Daoy (cell line): ENCODE data around the gene TMEFF1. TPM values are rescaled to one million over a fixed set of nuclear protein-coding genes. Genes with fewer than 3 reads are reported as not detected.
"Not testable (repeated sequence)": the region's sequence is repeated elsewhere in the genome, so short reads cannot be mapped to it uniquely, and the experiment has no call there.

Experiments used
- DNase-seq: peaks from one replicate; pipeline ENCODE4 v3.0.0-alpha.2; 2015; ENCODE audit warnings: low read depth
- total RNA-seq: library from RNA; depleted of rRNA; stranded (reverse); fragments of >200 nt; shearing (Covaris generic); gene quantifications from 2 replicates; pipeline ENCODE4 v1.2.3, GENCODE V29; 2014; rRNA removed

The TMEFF1 gene, protein sequence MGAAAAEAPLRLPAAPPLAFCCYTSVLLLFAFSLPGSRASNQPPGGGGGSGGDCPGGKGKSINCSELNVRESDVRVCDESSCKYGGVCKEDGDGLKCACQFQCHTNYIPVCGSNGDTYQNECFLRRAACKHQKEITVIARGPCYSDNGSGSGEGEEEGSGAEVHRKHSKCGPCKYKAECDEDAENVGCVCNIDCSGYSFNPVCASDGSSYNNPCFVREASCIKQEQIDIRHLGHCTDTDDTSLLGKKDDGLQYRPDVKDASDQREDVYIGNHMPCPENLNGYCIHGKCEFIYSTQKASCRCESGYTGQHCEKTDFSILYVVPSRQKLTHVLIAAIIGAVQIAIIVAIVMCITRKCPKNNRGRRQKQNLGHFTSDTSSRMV
- total RNA-seq = 0.83 and 2.1 TPM in 2 replicates

DNA sequence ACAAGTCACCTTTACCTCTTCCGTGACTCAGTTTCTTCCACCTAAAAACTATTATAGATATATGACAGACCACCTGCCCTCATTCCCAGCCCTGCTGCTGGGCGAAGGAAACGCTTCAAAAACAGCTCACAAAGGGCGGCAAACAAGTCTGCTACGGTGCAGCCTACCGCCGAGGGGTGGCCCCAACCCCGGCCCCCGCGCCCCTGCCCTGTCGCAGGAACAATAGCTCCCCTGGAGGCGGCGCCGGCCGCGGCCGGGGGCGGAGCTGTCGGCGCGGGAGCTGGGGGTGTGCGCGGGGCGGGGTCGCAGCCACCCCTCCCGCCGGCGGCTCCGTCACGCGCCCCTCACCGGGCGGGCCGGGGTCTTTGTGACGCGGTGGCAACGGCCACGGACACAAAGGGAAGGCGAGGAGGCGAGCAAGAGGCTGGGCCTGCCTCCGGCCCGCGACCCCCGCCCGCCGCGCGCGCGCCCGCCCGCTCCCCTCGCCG lies at the start of gene TMEFF1:
Gene TMEFF1 (plus strand): TSS at position 362 of the 488 bp plus-strand sequence. CDS start 396 bp downstream, outside the sequence.
- peak; percentile 71 for DNase-seq

DNA sequence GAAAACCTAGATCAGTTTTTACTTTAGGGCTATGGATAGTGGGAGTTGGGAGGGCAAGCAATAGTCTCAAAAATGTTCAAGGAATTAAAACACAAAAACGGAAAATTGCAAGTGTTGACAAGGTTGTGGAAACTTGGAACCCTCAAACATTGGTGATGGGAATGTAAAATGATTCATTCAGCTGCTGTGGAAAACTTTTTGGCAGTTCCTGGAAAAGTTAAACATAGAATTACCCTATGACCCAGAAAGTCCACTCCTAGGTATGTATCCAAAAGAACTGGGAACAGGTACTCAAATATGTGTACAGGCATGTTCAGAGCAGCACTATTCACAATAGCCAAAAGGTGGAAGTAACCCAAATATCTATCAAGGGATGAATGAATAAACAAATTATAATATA lies 47.2 kb upstream of the TMEFF1 start:
- no peak for DNase-seq

GRCh38 chr9:100426189-100426529 lies 46.8 kb upstream of the TMEFF1 start:
- DNase-seq = no peak

- peak; percentile 89 for DNase-seq
These were observed 46.2 kb upstream of the TMEFF1 start, which contains the start of gene MSANTD3 for GRCh38 chr9:100426530-100427365. Gene MSANTD3 (plus strand): TSS chr9:100427143. CDS start chr9:100441939, 14,796 bp downstream.

- DNase-seq = peak; percentile 86
These were observed 45.3 kb upstream of the TMEFF1 start for GRCh38 chr9:100427366-100428263.

- DNase-seq = peak; percentile 97
These were observed 43.9 kb upstream of the TMEFF1 start for GRCh38 chr9:100428871-100429654.

GRCh38 chr9:100430286-100430940 lies 42.5 kb upstream of the TMEFF1 start:
- peak; percentile 31 for DNase-seq

GRCh38 chr9:100431886-100432285 lies 41.1 kb upstream of the TMEFF1 start:
- DNase-seq = no peak

GRCh38 chr9:100432736-100433135 lies 40.2 kb upstream of the TMEFF1 start:
- no peak for DNase-seq

DNA sequence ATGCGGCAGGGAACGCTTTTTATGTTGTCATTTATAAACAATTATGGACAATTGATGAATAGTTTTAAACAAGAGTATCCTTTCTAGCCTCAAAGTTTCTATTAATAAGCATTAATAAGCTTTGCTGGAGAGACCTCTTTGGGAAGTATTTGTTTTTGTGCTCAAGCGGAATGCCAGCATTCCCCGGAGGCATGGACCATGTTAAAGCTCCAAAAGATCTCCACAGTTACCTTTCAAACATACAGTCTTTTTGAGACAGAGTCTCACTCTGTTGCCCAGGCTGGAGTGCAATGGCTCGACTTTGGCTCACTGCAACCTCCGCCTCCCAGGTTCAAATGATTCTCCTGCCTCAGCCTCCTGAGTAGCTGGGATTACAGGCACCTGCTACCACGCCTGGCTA lies 36.4 kb upstream of the TMEFF1 start:
- no peak for DNase-seq

DNA sequence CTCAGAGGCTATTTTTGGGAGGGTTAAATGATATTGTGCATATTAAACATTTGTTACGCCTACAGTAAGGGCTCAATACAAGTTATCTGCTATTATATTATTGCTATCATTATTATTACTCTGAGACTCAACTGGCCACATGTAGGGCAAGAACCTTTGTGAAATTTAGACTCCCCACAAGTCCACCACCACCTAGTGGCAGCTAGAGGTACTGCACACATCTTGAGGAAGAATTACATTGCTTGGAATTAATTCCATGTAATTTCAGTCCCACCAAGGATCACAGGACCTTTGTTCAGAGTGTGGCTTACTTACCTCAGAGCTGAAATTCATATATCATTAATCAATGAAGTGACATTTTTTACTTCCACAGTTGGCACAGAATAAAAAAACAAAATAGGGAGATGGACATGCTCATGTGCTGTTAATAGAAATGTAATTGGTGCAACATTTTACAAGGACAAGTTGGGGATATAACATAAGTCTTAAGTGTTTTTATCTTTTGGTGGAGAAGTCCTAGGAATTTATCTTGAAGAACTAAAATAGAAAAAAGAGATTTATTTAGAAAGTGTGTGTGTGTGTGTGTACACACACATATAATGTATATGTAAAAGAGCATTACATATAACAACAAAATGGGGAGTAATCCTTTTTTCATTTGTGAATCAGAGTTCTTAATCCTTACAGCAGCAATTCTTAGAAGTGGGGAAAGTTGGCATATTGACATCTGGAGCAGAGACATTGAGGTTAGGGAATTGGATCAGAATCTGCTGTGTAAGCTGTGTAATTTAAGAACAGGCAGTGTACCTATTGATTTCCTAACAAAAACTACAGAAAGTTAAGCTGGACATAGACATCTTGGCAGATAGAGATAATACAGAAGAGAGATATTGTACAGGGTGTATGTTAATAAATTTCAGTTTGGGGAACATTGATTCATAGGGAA lies 34.8 kb upstream of the TMEFF1 start:
- peak; percentile 78 for DNase-seq

- no peak for DNase-seq
These were observed 32.9 kb upstream of the TMEFF1 start for GRCh38 chr9:100440071-100440470.

- DNase-seq = not testable (repeated sequence)
These were observed 32.5 kb upstream of the TMEFF1 start for GRCh38 chr9:100440487-100440886.

- DNase-seq = no peak
These were observed 31.0 kb upstream of the TMEFF1 start for GRCh38 chr9:100441911-100442361.

- DNase-seq = no peak
These were observed 28.9 kb upstream of the TMEFF1 start for GRCh38 chr9:100443781-100444768.

DNA sequence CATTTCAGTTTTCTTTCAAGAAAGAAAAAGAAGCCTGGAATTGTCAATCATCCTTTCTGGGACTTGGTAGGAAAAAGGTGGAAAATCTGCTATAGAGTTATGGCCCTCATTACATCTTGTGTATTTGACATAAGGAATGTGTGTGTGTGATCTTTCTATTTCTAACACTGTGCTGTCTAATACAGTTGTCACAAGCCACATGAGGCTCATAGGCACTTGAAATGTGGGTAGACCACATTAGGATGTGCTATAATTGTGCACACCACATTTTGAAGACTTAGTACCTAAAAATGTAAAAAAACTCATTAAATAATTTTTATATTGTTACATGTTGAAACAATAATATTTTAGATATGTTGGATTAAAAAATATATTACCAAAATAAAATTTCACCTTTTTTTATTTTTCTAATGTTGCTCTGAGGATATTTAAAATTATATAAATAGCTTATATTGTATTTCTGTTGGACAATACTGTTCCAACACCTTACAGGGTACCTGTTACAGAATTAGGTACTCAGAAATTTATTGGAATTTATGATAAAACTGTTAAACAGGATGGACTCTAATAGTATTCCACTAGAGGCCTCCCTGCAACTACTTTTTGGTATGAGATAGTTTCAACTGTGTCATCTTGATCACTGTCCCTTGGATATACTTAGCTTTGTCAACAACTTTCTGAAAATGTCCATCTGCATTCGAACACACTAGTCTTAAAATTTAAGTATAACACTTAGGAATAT lies 27.6 kb upstream of the TMEFF1 start:
- no peak for DNase-seq
